Hippocampal formation (tissue), 2 donors: Measurements from ENCODE around the gene PRKCH.

Experiments
- DNase-seq, 2 donors: peaks; one replicate each; lab custom pipeline; 2025; lab: John Stamatoyannopoulos, UW

PRKCH gene

GRCh38 chr14:61589691-61590581 lies 268.6 kb downstream of the PRKCH start:
- no peak for DNase-seq

- no peak for DNase-seq
These were observed 270.5 kb downstream of the PRKCH start for GRCh38 chr14:61591862-61592261.

GRCh38 chr14:61593330-61593729 lies 272.0 kb downstream of the PRKCH start:
- DNase-seq: no peak

- DNase-seq: no peak
These were observed 275.6 kb downstream of the PRKCH start for GRCh38 chr14:61596990-61597389.

GRCh38 chr14:61598980-61599379 lies 277.6 kb downstream of the PRKCH start:
- DNase-seq: no peak

GRCh38 chr14:61599942-61600341 lies 278.6 kb downstream of the PRKCH start:
- DNase-seq: no peak
